HG02884 (cell line): ENCODE data around the gene PRRX2.
"Not testable (repeated sequence)": the region's sequence is repeated elsewhere in the genome, so short reads cannot be mapped to it uniquely, and the experiment has no call there.

Source experiments
- ATAC-seq: cut with Tn5 transposase; IDR thresholded peaks from one replicate; pipeline ENCODE4 v1.9.1; 2021; ENCODE audit warnings: mild to moderate bottlenecking, moderate library complexity; ENCODE audit not compliant: unreplicated experiment

The PRRX2 gene

DNA sequence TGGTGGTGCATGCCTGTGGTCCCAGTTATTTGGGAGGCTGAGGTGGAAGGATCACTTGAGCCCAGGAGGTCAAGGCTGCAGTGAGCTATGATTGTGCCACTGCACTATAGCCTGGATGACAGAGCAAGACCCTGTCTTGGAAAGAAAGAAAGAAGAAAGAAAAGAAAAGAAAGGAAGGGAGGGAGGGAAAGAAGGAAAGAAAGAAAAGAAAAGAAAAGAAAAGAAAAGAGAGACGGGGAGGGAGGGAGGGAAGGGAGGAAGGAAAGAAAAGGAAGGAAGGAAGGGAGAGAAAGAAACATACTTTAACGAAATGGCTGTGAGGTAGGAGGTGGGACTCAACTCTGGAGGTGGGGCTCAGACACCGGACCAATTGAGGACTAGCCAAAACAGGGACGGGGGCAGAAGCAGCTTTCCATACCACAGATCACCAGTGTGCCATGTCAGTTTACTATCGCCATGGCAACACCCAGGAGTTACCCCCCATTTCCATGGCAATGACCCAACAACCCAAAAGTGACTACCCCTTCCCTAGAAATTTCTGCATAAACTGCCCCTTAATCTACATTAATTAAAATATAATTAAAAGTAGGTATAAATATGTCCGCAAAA is 66.1 kb downstream of the PRRX2 start:
- no peak for ATAC-seq

- ATAC-seq, result no peak
Observed at GRCh38 chr9:129732100-129732499, 66.7 kb downstream of the PRRX2 start.

GRCh38 chr9:129732946-129733631 is 67.6 kb downstream of the PRRX2 start:
- no peak for ATAC-seq

- ATAC-seq, result no peak
Observed at GRCh38 chr9:129733632-129733953, 68.1 kb downstream of the PRRX2 start.

DNA sequence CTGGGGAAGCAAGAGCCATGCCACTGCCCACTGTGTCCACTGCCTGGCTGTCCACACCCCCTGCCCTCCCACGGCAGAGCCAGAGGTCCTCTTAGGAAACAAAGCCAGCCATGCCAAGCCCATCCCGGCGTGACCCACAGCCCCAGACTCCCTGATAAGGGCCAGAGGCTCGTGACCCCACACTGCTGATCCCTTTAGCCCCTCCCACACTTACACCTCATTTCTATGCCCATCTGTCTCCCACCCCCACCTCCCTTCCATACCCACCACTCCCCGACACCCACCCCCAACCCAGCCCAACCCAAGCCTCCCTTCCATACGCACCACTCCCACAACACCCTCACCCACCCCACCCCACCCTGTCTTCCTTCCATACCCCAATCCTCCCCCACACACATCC is 70.1 kb downstream of the PRRX2 start:
- ATAC-seq, result no peak

- no peak for ATAC-seq
Observed at GRCh38 chr9:129736334-129736733, 70.9 kb downstream of the PRRX2 start.

DNA sequence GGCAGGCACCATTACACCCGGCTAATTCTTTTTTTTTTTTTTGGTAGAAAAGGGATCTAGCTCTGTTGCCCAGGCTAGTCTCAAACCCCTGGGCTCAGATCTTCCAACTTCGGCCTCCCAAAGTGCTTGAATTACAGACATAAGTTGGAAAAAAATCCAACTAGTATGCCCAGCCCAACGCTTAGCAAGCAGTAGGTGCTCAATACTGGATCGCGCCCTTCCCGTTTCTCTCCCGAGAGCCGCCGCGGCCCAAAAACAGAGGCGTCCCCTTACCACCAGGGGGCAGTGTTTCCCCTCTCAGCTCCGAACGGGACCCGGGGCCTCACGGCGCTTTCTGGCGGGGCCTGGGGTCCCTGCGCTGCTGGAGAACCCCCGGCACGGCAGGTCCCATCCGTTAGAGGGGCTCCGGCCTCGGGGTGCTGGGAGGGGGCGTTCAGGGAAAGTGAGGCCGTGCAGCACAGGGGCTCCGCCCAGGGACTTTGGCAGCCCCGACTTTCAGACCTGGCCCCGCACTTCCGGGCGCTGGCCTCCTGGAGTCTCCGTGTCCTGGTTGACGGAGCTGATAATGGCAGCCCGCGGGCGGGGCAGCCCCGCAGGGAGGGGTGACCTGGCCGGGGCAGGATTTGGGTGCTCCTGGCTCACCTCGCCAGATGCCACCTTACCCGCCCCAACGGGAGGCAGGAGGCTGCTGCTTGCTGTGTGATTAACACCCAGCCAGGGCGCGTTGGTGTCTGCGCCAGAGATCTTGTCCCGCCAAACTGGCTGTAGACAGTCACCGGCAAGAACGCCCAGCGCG is 72.2 kb downstream of the PRRX2 start:
- no peak for ATAC-seq

GRCh38 chr9:129739432-129739831 is 74.0 kb downstream of the PRRX2 start:
- no peak for ATAC-seq

GRCh38 chr9:129740174-129740573 is 74.7 kb downstream of the PRRX2 start:
- no peak for ATAC-seq

DNA sequence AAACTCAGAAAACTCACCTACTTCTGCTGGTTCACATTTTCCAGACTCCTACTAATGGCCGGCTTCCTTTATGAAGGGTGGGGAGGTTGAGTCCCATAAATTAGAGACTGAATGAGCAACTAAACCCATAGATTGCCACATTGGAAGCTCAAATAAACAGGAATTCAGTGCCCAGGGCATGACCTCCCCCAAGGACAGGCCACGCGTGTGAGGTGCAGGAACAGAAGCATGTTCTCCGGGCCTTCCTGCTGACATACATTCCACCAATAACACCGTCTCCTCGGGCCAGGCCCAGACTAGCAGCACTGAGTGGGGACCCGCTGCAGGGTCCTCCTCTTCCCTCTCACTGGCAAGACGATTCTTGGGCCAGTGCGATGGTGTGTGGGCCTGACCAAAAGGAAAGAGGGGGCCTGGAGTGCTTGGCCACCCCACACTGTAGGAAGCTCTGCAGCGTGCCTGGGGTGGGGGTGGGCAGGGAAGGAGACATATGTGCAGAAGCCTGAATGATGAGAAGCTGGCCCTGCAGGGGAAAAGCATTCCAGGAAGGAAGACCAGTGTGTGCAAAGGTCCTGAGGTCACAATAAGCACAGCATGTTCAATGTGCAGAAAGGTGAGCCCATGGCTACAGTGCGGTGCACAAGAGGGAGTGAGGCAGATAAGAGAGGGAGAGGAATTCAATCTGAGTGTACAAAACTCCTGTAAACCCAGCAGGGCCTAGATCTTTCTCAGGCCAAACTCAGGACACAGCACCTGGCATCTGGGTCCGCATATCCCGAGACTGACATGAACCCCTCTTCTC is 75.4 kb downstream of the PRRX2 start:
- no peak for ATAC-seq

GRCh38 chr9:129745200-129745599 is 79.8 kb downstream of the PRRX2 start:
- no peak for ATAC-seq

DNA sequence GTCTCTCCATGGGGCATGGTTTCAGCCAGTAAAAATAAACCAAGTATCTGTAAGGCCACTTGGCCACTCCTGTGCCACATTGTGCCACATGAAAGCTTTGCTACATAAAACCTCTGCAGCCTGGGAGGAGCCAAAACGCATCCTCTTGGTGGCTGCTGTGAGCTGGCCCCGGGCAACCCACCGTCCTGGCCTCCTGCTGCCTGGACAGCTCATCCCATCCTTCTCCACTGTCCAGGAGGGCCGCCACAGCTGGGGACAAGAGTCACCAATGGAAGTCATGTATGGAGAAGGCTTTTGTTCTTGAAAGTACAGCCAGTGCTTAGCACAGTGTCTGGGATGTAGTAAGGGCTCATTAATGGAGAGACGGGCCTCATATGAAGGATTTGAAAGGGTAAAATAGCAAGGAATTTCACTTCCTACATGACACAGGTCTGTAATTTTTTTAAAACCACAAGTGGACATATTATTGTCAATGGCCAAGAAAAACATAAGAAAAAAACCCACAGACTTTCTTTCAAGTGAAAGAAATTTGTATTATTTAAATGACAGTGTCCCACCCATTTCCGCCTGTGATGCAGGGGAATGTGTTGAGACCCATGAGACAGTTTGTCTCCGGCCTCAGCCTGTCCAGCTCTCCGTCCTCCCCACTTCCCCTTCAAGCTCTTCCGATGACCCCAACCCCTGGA is 80.8 kb downstream of the PRRX2 start:
- no peak for ATAC-seq

- no peak for ATAC-seq
Observed at GRCh38 chr9:129748249-129748648, 82.8 kb downstream of the PRRX2 start.

DNA sequence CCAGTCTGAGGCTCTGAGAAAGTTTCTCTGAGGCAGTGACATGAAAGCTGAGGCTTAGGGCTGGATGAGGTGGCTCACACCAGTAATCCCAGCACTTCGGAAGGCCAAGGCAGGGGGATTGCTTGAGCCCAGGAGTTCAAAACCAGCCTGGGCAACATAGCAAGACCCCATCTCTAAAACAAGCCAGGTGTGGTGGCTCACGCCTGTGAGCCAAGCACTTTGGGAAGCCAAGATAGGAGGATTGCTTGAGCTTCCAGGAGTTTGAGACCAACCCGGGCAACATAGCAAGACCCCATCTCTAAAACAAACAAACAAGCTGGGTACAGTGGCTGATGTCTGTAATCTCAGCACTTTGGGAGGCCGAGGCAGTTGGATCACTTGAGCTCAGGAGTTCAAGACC is 83.6 kb downstream of the PRRX2 start:
- ATAC-seq, result not testable (repeated sequence)

GRCh38 chr9:129749575-129749974 is 84.1 kb downstream of the PRRX2 start:
- ATAC-seq, result no peak

DNA sequence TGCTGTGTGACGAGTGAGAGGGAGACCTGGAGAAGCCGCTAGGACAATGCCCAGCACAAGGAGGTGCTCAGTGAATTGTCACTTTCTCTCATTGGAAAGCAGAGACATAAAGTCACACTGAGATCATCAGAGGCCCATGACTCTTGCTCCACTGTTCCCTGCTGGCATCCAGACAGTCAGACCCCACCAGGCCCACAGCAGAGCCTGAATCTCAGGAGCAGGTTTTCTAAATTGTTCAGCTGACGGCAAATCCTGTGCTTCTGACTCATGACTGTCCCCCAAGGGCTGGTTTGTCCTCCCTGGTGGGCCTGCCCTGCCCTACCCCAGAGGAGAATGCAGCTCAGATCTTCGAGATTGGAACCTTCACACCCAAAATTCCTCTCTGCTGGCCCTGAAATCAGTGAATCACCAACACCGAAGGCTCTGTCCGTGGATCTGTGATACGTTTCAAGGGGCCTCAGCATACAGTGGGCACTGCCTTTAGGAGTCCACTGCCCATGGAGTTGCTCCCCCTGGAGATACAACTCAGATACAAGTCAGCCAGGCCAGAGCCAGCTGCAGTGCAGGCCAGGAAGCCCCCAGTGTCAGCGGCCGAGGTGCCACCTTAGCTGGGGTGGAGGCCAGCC is 84.7 kb downstream of the PRRX2 start:
- no peak for ATAC-seq

- ATAC-seq, result no peak
Observed at GRCh38 chr9:129751841-129752801, 86.7 kb downstream of the PRRX2 start.

- ATAC-seq, result no peak
Observed at GRCh38 chr9:129752900-129753729, 87.7 kb downstream of the PRRX2 start, which contains the start of gene PTGES. PTGES (minus strand) TSS chr9:129753042; CDS start chr9:129753012, 30 bp downstream.
